HL-60 (cell line): ENCODE measurements around the gene DPH1.

ENCODE experiments used
- GABPA ChIP-seq: IDR thresholded peaks from 2 replicates; pipeline ENCODE4 v1.6.1; 2012; ENCODE audit warnings: low read depth
- POLR2AphosphoS5 ChIP-seq: IDR thresholded peaks from 2 replicates; pipeline ENCODE4 v1.6.1; 2012; ENCODE audit warnings: low read depth
- TF ChIP-seq, protein P1 (sequence below): IDR thresholded peaks from one replicate; pipeline ENCODE4 v1.5.1; 2011; ENCODE audit warnings: low read length, control low read depth, inconsistent platforms; ENCODE audit not compliant: insufficient read depth
- TF ChIP-seq, protein P2 (sequence below): IDR thresholded peaks from 2 replicates; pipeline ENCODE4 v1.6.1; 2012; ENCODE audit warnings: low read depth; ENCODE audit not compliant: insufficient replicate concordance

DNA sequence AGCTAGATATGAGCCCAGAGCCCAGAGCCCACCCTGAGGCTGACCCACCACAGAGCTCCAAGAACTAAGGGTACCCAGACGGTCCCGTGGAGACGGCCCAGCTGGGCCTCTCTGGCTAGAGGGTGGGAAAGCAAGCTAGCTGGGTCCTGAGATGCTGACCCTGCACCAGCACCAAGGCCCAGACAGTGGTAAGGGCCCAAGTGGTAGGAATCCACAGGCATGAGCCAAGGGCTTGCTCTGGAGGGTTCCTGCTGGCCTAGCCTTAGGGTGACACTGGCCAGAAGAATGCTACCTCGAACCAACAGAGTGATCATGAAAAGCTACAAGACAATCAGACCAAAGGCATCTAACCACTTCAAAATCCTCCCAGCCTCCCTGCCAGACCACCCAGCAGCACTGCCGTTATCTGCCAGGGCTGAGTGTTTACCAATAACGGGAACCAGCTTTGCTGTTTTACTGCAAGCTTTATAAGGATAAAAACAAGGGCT, 38.1 kb downstream of the DPH1 start:
- TF ChIP-seq, protein P1, sequence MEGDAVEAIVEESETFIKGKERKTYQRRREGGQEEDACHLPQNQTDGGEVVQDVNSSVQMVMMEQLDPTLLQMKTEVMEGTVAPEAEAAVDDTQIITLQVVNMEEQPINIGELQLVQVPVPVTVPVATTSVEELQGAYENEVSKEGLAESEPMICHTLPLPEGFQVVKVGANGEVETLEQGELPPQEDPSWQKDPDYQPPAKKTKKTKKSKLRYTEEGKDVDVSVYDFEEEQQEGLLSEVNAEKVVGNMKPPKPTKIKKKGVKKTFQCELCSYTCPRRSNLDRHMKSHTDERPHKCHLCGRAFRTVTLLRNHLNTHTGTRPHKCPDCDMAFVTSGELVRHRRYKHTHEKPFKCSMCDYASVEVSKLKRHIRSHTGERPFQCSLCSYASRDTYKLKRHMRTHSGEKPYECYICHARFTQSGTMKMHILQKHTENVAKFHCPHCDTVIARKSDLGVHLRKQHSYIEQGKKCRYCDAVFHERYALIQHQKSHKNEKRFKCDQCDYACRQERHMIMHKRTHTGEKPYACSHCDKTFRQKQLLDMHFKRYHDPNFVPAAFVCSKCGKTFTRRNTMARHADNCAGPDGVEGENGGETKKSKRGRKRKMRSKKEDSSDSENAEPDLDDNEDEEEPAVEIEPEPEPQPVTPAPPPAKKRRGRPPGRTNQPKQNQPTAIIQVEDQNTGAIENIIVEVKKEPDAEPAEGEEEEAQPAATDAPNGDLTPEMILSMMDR: no peak
- TF ChIP-seq POLR2AphosphoS5 (no peak), GABPA (no peak)
- TF ChIP-seq, protein P2, sequence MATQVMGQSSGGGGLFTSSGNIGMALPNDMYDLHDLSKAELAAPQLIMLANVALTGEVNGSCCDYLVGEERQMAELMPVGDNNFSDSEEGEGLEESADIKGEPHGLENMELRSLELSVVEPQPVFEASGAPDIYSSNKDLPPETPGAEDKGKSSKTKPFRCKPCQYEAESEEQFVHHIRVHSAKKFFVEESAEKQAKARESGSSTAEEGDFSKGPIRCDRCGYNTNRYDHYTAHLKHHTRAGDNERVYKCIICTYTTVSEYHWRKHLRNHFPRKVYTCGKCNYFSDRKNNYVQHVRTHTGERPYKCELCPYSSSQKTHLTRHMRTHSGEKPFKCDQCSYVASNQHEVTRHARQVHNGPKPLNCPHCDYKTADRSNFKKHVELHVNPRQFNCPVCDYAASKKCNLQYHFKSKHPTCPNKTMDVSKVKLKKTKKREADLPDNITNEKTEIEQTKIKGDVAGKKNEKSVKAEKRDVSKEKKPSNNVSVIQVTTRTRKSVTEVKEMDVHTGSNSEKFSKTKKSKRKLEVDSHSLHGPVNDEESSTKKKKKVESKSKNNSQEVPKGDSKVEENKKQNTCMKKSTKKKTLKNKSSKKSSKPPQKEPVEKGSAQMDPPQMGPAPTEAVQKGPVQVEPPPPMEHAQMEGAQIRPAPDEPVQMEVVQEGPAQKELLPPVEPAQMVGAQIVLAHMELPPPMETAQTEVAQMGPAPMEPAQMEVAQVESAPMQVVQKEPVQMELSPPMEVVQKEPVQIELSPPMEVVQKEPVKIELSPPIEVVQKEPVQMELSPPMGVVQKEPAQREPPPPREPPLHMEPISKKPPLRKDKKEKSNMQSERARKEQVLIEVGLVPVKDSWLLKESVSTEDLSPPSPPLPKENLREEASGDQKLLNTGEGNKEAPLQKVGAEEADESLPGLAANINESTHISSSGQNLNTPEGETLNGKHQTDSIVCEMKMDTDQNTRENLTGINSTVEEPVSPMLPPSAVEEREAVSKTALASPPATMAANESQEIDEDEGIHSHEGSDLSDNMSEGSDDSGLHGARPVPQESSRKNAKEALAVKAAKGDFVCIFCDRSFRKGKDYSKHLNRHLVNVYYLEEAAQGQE: no peak
